Bronchial epithelial cell (primary cell): ENCODE results near the gene SACS. TPM values are rescaled to one million over a fixed set of nuclear protein-coding genes. Genes with fewer than 3 reads are reported as not detected.

Experiments used
- DNase-seq: peaks from one replicate; pipeline ENCODE4 v3.0.0-alpha.2; 2010; ENCODE audit warnings: low read depth
- FAIRE-seq: peaks from 2 replicates; lab custom pipeline; 2011; peaks lifted over from hg19 to GRCh38; lab: Jason Lieb, UNC
- H3K27me3 ChIP-seq: 2 replicates; pipeline ENCODE4 v1.5.1; 2011; ENCODE audit warnings: low read length; ENCODE audit not compliant: control insufficient read depth, insufficient read depth
- H3K36me3 ChIP-seq: 2 replicates; pipeline ENCODE4 v1.5.1; 2011; ENCODE audit warnings: low read length; ENCODE audit not compliant: control insufficient read depth, insufficient read depth
- H3K4me3 ChIP-seq: 2 replicates; pipeline ENCODE4 v1.5.1; 2011; ENCODE audit warnings: mild to moderate bottlenecking, low read depth, low read length, control low read depth
- CTCF ChIP-seq: IDR thresholded peaks from 2 replicates; pipeline ENCODE4 v1.5.1; 2011; ENCODE audit warnings: mild to moderate bottlenecking, moderate library complexity, low read length, control low read depth, inconsistent platforms; ENCODE audit not compliant: insufficient read depth, severe bottlenecking
- total RNA-seq: library from RNA; depleted of rRNA; stranded (reverse); fragments of >200 nt; gene quantifications from 2 replicates; pipeline ENCODE4 v1.2.1, GENCODE V29; 2014

SACS gene
- total RNA-seq, 1 donor from 2014 or later: 26.3 TPM

GRCh38 chr13:23470790-23471614 lies 37.5 kb upstream of the SACS start:
- Histone ChIP-seq H3K4me3 (no peak overlapping the region), H3K27me3 (no peaks in the 10 kb centered on the region), H3K36me3 (no peaks in the 10 kb centered on the region)
- TF ChIP-seq CTCF: no peak
- FAIRE-seq (no peak), DNase-seq (no peak)

DNA sequence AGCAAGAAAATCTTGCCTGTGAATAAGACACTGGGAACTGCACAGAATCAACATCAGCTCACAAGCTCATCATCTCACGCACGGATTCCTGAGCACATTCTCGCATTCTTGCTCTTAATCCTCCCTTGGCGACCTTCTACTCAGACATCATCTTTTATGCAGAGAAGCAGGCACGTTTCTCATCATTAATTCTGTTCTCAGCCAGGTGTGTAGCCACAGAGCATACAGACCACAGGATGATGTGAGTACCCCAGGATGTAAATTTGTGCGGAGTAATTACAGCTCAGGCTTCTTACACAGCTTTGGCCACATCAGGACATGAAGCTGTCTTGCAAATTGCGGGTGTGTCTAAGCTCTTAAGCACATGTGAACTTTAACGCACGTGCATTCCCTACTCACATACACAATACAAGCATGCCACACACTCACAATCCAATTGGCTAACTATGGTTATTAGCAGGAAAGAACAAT lies 36.5 kb upstream of the SACS start:
- TF ChIP-seq CTCF: no peak
- FAIRE-seq (peak; percentile 28), DNase-seq (no peak)
- H3K27me3 ChIP-seq: no peaks in the 10 kb centered on the region
- H3K36me3 ChIP-seq: no peaks in the 10 kb centered on the region
- no peak overlapping the region for H3K4me3 ChIP-seq

DNA sequence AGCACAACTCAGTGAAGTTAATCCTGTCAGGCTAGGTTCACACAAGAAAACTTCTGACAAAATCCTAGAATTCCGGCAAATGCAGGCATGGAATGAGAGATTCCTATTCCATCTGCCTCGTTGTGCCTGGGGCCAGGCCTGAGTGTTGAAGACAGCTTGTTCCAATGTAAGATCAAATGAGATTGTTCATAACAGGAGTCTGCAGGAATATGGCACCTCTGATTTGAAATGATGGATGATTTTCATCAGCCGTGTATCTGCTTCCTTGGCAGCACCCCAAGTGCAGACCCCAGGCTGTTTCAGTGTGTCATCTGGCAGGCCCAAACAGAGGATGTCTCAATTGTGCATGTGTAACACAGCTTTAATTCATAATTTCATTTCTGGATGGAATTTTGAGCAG lies 35.3 kb upstream of the SACS start:
- no peak for TF ChIP-seq CTCF
- no peak for FAIRE-seq
- H3K36me3 ChIP-seq: no peaks in the 10 kb centered on the region
- no peaks in the 10 kb centered on the region for H3K27me3 ChIP-seq
- no peak overlapping the region for H3K4me3 ChIP-seq
- DNase-seq: no peak

DNA sequence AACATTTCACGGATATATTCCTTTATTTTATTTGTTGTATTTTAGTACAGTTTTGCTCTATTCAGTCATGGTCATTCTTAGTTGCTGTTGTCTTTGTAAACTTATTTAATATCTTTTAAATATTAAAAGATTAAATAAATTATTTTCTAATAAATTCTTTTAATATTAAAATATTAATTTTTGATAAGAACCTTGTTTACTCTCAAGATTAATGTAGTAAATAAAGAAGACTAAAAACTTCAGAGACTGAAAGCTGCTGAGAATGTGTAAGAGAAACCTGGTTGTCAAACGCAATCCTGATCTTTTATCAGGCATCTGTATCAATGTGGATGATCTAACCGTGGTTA lies 34.4 kb upstream of the SACS start:
- no peak for FAIRE-seq
- TF ChIP-seq CTCF: no peak

DNA sequence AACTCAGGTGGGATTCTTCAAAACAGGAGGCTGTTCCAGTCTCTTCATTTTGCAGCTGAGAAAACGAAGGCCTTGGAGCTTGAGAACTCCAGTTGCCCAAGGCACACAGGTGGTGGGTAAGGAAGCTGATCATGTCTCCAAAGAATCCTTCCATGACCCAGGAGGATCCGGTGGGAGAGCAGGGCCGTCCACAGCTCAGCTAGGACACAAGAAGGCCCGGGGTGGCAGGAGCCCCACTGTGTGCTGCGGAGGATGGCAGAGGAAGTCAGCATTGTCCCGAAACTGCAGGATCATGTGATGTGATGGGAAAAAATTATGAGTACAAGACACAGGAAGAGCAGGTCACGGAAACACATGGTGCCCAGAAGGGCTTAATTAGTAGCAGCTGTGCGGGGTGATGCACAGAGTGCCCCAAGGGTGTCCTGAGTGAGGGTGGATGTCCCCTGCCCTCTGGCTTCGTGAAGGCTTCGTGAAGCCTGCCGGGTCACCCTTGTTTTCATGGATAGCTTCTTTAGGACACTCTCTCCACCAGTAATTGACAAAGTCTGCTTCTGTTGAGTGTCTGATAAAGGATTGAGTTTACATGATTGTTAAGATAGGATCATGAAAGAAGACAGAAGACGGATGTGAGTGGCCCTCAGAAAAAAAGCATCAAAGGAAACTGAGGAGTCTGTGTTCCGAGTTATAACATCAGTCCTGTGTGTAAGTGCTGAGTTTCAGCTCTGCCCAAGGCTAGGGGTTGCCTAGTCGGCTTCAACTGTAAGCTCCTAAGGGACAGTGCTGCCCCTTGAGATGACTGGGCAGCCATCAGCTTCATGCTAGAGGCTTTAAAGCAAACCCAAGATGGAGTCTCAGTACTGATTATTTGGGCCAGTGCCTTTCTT lies 33.8 kb upstream of the SACS start:
- FAIRE-seq: no peak
- no peak for DNase-seq
- Histone ChIP-seq H3K36me3 (no peaks in the 10 kb centered on the region), H3K27me3 (no peaks in the 10 kb centered on the region), H3K4me3 (no peak overlapping the region)
- TF ChIP-seq CTCF: no peak

More for the DNA sequence above, 34.4 kb upstream of the SACS start:
- DNase-seq: no peak
- no peaks in the 10 kb centered on the region for H3K36me3 ChIP-seq
- H3K4me3 ChIP-seq: no peak overlapping the region
- H3K27me3 ChIP-seq: no peaks in the 10 kb centered on the region
